HL-60 (cell line): ENCODE measurements around the gene PLS3.

Source experiments
- CTCF ChIP-seq: IDR thresholded peaks from one replicate; pipeline ENCODE4 v1.5.1; 2011; ENCODE audit warnings: low read length, control low read depth, inconsistent platforms; ENCODE audit not compliant: insufficient read depth
- POLR2AphosphoS5 ChIP-seq: IDR thresholded peaks from 2 replicates; pipeline ENCODE4 v1.6.1; 2012; ENCODE audit warnings: low read depth
- REST ChIP-seq: IDR thresholded peaks from 2 replicates; pipeline ENCODE4 v1.6.1; 2012; ENCODE audit warnings: low read depth; ENCODE audit not compliant: insufficient replicate concordance

DNA sequence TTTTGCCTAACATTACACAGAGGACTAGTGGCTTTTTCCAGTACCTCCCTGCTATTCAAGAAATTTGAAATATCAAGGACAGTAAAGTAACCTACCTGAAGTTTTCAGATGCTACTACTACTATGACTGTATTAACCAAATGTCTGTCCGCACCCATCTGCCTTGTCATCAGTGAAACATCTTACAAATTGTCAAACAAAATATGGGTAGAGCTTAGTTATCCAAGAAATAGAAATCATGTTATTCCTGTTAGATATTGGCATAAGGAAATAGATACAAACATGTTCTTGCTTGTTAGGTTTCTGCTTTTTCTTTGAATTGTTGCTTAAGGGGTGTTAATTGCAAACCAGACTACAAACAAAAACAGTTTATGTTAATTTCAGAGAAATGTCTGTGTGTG lies 63.9 kb downstream of the PLS3 start:
- TF ChIP-seq CTCF, result no peak
- TF ChIP-seq REST, result no peak
- no peak for TF ChIP-seq POLR2AphosphoS5
